ENCODE measurements around the gene SEMA3D.

The SEMA3D gene

GRCh38 chr7:85201209-85201608 lies 14.4 kb upstream of the SEMA3D start:
- no peaks in the 10 kb centered on the region for H3K4me1 Mint-ChIP-seq
- no peak overlapping the region for H3K4me3 Mint-ChIP-seq
- H3K9me3 Mint-ChIP-seq, result peaks cover 27% of the 10 kb centered on the region
- TF ChIP-seq, protein P1, sequence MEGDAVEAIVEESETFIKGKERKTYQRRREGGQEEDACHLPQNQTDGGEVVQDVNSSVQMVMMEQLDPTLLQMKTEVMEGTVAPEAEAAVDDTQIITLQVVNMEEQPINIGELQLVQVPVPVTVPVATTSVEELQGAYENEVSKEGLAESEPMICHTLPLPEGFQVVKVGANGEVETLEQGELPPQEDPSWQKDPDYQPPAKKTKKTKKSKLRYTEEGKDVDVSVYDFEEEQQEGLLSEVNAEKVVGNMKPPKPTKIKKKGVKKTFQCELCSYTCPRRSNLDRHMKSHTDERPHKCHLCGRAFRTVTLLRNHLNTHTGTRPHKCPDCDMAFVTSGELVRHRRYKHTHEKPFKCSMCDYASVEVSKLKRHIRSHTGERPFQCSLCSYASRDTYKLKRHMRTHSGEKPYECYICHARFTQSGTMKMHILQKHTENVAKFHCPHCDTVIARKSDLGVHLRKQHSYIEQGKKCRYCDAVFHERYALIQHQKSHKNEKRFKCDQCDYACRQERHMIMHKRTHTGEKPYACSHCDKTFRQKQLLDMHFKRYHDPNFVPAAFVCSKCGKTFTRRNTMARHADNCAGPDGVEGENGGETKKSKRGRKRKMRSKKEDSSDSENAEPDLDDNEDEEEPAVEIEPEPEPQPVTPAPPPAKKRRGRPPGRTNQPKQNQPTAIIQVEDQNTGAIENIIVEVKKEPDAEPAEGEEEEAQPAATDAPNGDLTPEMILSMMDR (IDR thresholded peaks at IDR 0.05), result no peak
- H3K36me3 Mint-ChIP-seq (ENCODE audit: low read depth), result no peaks in the 10 kb centered on the region
- H3K27me3 Mint-ChIP-seq (ENCODE audit: low read depth, poor library complexity), result peaks cover 4% of the 10 kb centered on the region
- no peak for DNase-seq
- no peak overlapping the region for H3K27ac Mint-ChIP-seq

DNA sequence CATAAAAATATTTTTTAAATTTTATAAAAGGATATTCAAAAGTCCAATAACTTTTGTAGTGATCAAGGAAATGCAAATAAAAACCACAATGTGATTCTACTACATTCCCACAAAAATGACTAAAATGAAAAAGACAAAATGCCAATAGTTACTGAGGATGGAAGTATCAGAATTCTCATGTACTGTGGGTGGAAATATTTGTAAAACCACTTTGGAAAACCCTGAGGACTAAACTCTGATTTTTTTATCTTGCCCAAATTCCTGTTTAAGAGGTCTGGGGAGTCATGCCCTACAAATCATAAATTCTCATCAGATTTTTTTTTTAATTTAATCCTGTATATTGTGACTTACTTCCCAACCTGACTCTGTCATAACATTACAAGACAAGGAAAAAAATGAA lies 9.8 kb upstream of the SEMA3D start:
- H3K4me3 Mint-ChIP-seq, result no peak overlapping the region
- H3K4me1 Mint-ChIP-seq, result peaks cover 5% of the 10 kb centered on the region
- TF ChIP-seq, protein P1 (IDR thresholded peaks at IDR 0.05), result no peak

GRCh38 chr7:85191383-85191782 lies 4.5 kb upstream of the SEMA3D start:
- Mint-ChIP-seq H3K9me3 (no peaks in the 10 kb centered on the region), H3K27me3 (ENCODE audit: low read depth, poor library complexity) (peaks cover 3% of the 10 kb centered on the region), H3K4me1 (peaks cover 30% of the 10 kb centered on the region), H3K27ac (no peak overlapping the region), H3K4me3 (no peak overlapping the region), H3K36me3 (ENCODE audit: low read depth) (no peaks in the 10 kb centered on the region)
- DNase-seq, result no peak
- TF ChIP-seq, protein P1 (IDR thresholded peaks at IDR 0.05), result no peak

More for the DNA sequence above, 9.8 kb upstream of the SEMA3D start:
- Mint-ChIP-seq H3K36me3 (ENCODE audit: low read depth) (no peaks in the 10 kb centered on the region), H3K9me3 (peaks cover 17% of the 10 kb centered on the region), H3K27ac (no peak overlapping the region), H3K27me3 (ENCODE audit: low read depth, poor library complexity) (peaks cover 3% of the 10 kb centered on the region)
- DNase-seq, result no peak

DNA sequence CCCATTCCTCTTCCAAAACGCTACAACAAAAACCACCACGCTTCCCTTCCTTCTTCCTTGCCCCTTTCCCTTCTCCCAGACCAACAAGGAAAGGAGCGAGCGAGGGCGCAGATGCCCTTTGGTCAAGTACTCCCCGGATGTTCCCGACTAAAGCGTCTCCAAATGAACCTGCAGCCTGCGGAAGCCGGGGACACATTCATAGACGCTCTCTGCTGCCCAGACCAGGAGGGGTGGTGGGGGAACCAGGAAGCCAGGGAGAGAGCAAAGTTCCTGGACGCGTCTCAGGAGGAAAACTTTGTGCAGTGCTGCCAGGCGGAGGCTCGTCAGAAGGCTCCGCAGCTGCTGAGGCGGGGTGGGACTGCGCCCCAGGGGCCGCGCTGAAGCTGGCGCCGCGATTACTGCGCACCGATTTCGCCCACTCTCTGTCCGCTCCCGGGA lies 754 bp downstream of the SEMA3D start:
- no peaks in the 10 kb centered on the region for H3K9me3 Mint-ChIP-seq
- peak overlapping the region; percentile 95 for H3K4me3 Mint-ChIP-seq
- H3K27me3 Mint-ChIP-seq (ENCODE audit: low read depth, poor library complexity), result peaks cover 26% of the 10 kb centered on the region
- TF ChIP-seq, protein P1 (IDR thresholded peaks at IDR 0.05), result no peak
- peaks cover 58% of the 10 kb centered on the region for H3K4me1 Mint-ChIP-seq
- H3K36me3 Mint-ChIP-seq (ENCODE audit: low read depth), result peaks cover 31% of the 10 kb centered on the region
- DNase-seq, result peak; percentile 62
- peak overlapping the region; percentile 93 for H3K27ac Mint-ChIP-seq

DNA sequence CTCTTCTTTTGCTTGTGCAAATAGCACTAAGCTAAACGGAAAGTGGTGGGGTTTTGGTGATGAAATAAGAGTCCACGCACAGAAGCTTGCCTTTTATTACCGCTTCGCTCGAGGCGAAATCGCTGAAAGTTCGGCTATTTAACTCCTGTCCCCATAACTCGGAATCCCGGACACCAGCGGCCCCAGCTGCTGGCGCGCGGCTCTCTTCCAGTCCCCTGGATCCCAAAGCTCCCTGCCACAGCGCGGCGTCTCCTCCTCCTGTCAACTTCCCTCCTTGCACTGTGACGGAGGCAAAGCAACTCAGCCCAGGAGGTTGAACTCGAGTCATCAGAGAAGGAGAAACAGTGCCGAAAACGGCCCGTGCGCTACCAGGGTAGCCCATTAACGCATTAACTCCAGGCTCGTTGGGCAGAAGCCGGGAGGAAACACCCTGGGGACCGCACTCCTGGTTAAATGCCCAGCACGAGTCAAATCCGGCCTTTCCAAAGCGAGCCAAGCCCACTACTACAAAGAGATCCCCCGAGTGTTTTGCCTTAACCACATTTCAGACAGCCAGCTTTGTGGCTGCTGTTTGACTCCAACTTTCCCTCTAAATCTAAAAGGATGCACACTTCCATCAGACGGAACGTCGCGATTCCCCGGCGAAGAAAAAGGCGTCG lies 1.3 kb downstream of the SEMA3D start:
- H3K36me3 Mint-ChIP-seq (ENCODE audit: low read depth), result peaks cover 37% of the 10 kb centered on the region
- peaks cover 26% of the 10 kb centered on the region for H3K27me3 Mint-ChIP-seq (ENCODE audit: low read depth, poor library complexity)
- TF ChIP-seq, protein P1 (IDR thresholded peaks at IDR 0.05), result no peak
- peak; percentile 61 for DNase-seq
- H3K4me3 Mint-ChIP-seq, result peak overlapping the region; percentile 95
- peak overlapping the region; percentile 4 for H3K27ac Mint-ChIP-seq
- H3K9me3 Mint-ChIP-seq, result peaks cover 5% of the 10 kb centered on the region
- H3K4me1 Mint-ChIP-seq, result peaks cover 58% of the 10 kb centered on the region
